ENCODE data around the gene ZAR1. TPM values are rescaled to one million over a fixed set of nuclear protein-coding genes. Genes with fewer than 3 reads are reported as not detected.

The ZAR1 gene, protein sequence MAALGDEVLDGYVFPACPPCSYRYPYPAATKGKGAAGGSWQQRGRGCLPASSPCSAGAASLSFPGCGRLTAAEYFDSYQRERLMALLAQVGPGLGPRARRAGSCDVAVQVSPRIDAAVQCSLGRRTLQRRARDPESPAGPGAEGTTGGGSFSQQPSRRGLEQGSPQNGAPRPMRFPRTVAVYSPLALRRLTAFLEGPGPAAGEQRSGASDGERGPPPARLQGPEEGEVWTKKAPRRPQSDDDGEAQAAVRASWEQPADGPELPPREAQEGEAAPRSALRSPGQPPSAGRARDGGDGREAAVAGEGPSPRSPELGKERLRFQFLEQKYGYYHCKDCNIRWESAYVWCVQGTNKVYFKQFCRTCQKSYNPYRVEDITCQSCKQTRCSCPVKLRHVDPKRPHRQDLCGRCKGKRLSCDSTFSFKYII
- total RNA-seq = not detected in 2 replicates

DNA sequence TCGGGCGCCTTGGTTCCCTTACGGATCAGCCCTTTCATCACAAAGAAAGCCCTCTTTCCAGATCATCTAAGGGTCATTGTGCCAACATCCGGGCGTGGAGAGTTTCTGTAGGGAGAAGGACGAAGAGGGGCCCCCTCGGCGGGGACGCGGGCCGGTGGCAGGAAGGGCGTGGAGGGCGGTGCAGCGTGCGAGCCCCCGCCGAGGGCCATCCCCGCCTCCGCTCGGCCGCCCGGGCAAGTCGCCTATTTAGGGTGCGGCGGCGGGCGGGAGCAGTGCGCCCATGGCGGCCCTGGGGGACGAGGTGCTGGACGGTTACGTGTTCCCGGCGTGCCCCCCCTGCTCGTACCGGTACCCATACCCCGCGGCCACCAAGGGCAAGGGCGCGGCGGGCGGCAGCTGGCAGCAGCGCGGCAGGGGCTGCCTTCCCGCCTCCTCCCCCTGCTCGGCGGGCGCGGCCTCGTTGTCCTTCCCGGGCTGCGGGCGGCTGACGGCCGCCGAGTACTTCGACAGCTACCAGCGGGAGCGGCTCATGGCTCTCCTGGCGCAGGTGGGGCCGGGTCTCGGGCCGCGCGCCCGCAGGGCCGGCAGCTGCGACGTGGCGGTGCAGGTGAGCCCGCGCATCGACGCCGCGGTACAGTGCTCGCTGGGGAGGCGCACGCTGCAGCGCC lies at the start of gene ZAR1:
ZAR1 (plus strand) TSS at position 241 of the 668 bp plus-strand sequence; CDS start at position 281, 40 bp downstream.

DNA sequence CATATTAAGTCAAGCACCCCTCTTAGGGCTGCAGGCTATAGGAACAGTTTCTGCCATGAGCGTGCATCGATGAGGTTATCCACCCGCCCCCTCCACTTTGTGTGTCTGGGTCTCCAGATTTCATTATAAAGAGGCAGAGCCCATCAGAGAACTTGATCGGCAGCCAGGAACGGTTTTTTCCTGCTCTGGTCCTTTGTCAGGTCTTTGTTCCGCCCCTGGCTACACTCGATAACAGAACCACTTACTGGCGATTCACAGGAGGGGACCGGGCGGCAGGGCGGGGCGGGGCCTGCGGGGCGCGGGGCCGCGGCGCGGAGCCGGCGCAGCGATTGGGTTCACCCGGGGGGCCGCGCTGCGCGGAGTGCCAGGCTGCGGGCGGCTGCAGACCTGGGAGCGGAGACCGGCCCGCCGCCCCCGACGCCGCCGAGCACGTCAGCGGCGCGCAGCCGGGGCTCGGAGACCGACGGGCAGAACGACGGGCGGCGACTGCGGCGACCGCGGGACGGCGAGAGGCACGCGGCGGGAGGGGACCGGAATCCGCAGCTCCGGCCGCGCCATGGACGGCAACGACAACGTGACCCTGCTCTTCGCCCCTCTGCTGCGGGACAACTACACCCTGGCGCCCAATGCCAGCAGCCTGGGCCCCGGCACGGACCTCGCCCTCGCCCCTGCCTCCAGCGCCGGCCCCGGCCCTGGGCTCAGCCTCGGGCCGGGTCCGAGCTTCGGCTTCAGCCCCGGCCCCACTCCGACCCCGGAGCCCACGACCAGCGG lies 6.9 kb upstream of the ZAR1 start, which contains the start of gene SLC10A4:
SLC10A4 (plus strand) TSS at position 338 of the 771 bp plus-strand sequence; CDS start at position 557, 219 bp downstream.

Other genes starting within 250 kb of the ZAR1 start
- gene TEC, start 220.4 kb upstream of the ZAR1 start, total RNA-seq = 0.09 and 0.28 TPM in 2 replicates
- 12.2 and 12.9 TPM in 2 replicates for gene SLAIN2, start 148.7 kb upstream of the ZAR1 start, total RNA-seq
- gene SLC10A4, start 6.9 kb upstream of the ZAR1 start, total RNA-seq = not detected in 2 replicates